HEK293 (cell line): Measurements from ENCODE around the gene NFS1.

Experiments
- CTCF ChIA-PET: fragments of 350-600 bp; formaldehyde crosslinking; extraction: SDS; loops from one replicate; lab custom pipeline; 2021; ENCODE audit warnings: antibody characterized with exemption; lab: Yijun Ruan, JAX
- POLR2A ChIA-PET: fragments of 300-600 bp; formaldehyde crosslinking; extraction: SDS; loops from one replicate; lab custom pipeline; 2020; ENCODE audit warnings: antibody characterized with exemption, inconsistent platforms; lab: Yijun Ruan, JAX
- H3K27ac ChIP-seq: fragments of 200-500 bp; sonication (Bioruptor generic); 2 replicates; pipeline ENCODE4 v1.5.1; 2014; ENCODE audit warnings: low read depth, low read length, control low read depth, inconsistent platforms; ENCODE audit errors: extremely low read depth
- H3K36me3 ChIP-seq, 2 experiments: fragments of 200-500 bp in 1 of 2; sonication (Bioruptor generic) in 1 of 2; 1 replicate in 1 of 2; 2 replicates in 1 of 2; pipeline ENCODE4 v1.5.1; 2014 to 2017; ENCODE audit warnings: inconsistent platforms in 2 of 2, low read length in 2 of 2; ENCODE audit not compliant: control insufficient read depth in 2 of 2, insufficient read depth in 1 of 2
- H3K4me1 ChIP-seq: fragments of 200-500 bp; sonication (Bioruptor generic); 2 replicates; pipeline ENCODE4 v1.5.1; 2014; ENCODE audit warnings: mild to moderate bottlenecking, low read length, inconsistent platforms; ENCODE audit not compliant: control insufficient read depth, insufficient read depth
- H3K4me3 ChIP-seq: 2 replicates; pipeline ENCODE4 v1.5.1; 2011; ENCODE audit warnings: low read depth, mild to moderate bottlenecking, control low read depth, low read length, moderate library complexity
- H3K9me3 ChIP-seq: fragments of 200-500 bp; sonication (Bioruptor generic); 2 replicates; pipeline ENCODE4 v1.5.1; 2014; ENCODE audit warnings: low read depth, low read length, inconsistent platforms; ENCODE audit not compliant: control insufficient read depth, insufficient read depth
- FEZF1 ChIP-seq: fragments of 450-650 bp; formaldehyde crosslinking; IDR thresholded peaks from 2 replicates; pipeline ENCODE4 v1.5.1; 2016; ENCODE audit warnings: missing biosample characterization, missing genetic modification characterization
- MYNN ChIP-seq: fragments of 450-650 bp; formaldehyde crosslinking; IDR thresholded peaks from 2 replicates; pipeline ENCODE4 v1.5.1; 2016; ENCODE audit warnings: missing biosample characterization, missing genetic modification characterization, borderline replicate concordance
- SCRT2 ChIP-seq: fragments of 450-650 bp; formaldehyde crosslinking; IDR thresholded peaks from 2 replicates; pipeline ENCODE4 v1.5.1; 2016; ENCODE audit warnings: missing biosample characterization, missing genetic modification characterization
- TRIM28 ChIP-seq: IDR thresholded peaks from 2 replicates; pipeline ENCODE4 v1.6.1; 2011; ENCODE audit warnings: low read length, control low read depth, borderline replicate concordance
- ZNF175 ChIP-seq: fragments of 450-650 bp; formaldehyde crosslinking; IDR thresholded peaks from 2 replicates; pipeline ENCODE4 v1.5.1; 2016; ENCODE audit warnings: missing biosample characterization, missing genetic modification characterization
- ZNF184 ChIP-seq: fragments of 450-650 bp; IDR thresholded peaks from 2 replicates; pipeline ENCODE4 v1.5.1; 2018; ENCODE audit warnings: missing biosample characterization, mild to moderate bottlenecking, missing genetic modification characterization
- ZNF211 ChIP-seq: fragments of 450-650 bp; formaldehyde crosslinking; IDR thresholded peaks from 2 replicates; pipeline ENCODE4 v1.5.1; 2016; ENCODE audit warnings: low read depth, missing biosample characterization, missing genetic modification characterization
- ZNF341 ChIP-seq: fragments of 450-650 bp; formaldehyde crosslinking; IDR thresholded peaks from 2 replicates; pipeline ENCODE4; 2016; ENCODE audit warnings: low read depth, missing biosample characterization, missing genetic modification characterization
- ZNF366 ChIP-seq: fragments of 450-650 bp; formaldehyde crosslinking; conservative IDR thresholded peaks from 2 replicates; pipeline ENCODE4 v1.5.1; 2016; ENCODE audit warnings: missing biosample characterization, missing genetic modification characterization
- ZNF433 ChIP-seq: fragments of 450-650 bp; formaldehyde crosslinking; IDR thresholded peaks from 2 replicates; pipeline ENCODE4 v1.5.1; 2016; ENCODE audit warnings: missing biosample characterization, missing genetic modification characterization, low read depth
- ZNF571 ChIP-seq: fragments of 450-650 bp; formaldehyde crosslinking; IDR thresholded peaks from 2 replicates; pipeline ENCODE4 v1.5.0; 2017; ENCODE audit warnings: missing biosample characterization, missing genetic modification characterization
- ZNF701 ChIP-seq: fragments of 450-650 bp; formaldehyde crosslinking; IDR thresholded peaks from 2 replicates; pipeline ENCODE4 v1.5.1; 2016; ENCODE audit warnings: missing biosample characterization, missing genetic modification characterization
- ZNF747 ChIP-seq: fragments of 450-650 bp; formaldehyde crosslinking; IDR thresholded peaks from 2 replicates; pipeline ENCODE4 v1.5.1; 2016; ENCODE audit warnings: missing biosample characterization, missing genetic modification characterization
- ZNF792 ChIP-seq: fragments of 450-650 bp; formaldehyde crosslinking; IDR thresholded peaks from 2 replicates; pipeline ENCODE4 v1.5.1; 2016; ENCODE audit warnings: missing biosample characterization, missing genetic modification characterization
- ZNF830 ChIP-seq: fragments of 450-650 bp; IDR thresholded peaks from 2 replicates; pipeline ENCODE4 v1.5.0; 2018; ENCODE audit warnings: missing biosample characterization, missing genetic modification characterization, low read depth, mild to moderate bottlenecking, moderate library complexity
- TF ChIP-seq, protein P1 (sequence below): fragments of 450-650 bp; formaldehyde crosslinking; IDR thresholded peaks from 2 replicates; pipeline ENCODE4 v1.5.1; 2017; ENCODE audit warnings: missing biosample characterization, missing genetic modification characterization
- TF ChIP-seq, protein P2 (sequence below): fragments of 450-650 bp; formaldehyde crosslinking; IDR thresholded peaks from 2 replicates; pipeline ENCODE4 v1.5.1; 2016; ENCODE audit warnings: missing biosample characterization, missing genetic modification characterization
- TF ChIP-seq, protein P3 (sequence below): fragments of 450-650 bp; formaldehyde crosslinking; IDR thresholded peaks from 2 replicates; pipeline ENCODE4 v1.5.1; 2016; ENCODE audit warnings: missing biosample characterization, missing genetic modification characterization
- TF ChIP-seq, protein P4 (sequence below): IDR thresholded peaks from 2 replicates; pipeline ENCODE4 v1.6.1; 2011; ENCODE audit warnings: mild to moderate bottlenecking, low read depth, low read length, borderline replicate concordance
- TF ChIP-seq, protein P5 (sequence below): fragments of 450-650 bp; formaldehyde crosslinking; IDR thresholded peaks from 2 replicates; pipeline ENCODE4 v1.5.1; 2016; ENCODE audit warnings: missing biosample characterization, missing genetic modification characterization

Gene NFS1

DNA sequence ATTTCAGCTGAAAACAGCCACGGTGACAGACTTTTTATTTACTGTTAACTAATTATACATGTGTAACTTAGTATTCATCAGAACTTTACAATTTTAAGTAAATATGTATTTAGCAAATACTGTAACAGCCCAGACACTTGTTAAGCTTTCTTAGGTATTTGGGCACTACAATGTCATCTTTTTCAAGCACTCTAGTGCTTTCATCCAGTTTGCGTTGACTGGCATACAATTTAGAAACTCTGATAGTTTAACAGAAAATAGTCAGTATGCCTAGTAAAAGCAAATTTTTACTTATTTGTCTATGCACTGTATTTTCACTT lies 32.3 kb upstream of the NFS1 start (continued):
- TF ChIP-seq ZNF433 (tag by site-specific recombination) (no peak), ZNF175 (no peak), ZNF792 (tag by site-specific recombination) (no peak), ZNF747 (tag by site-specific recombination) (no peak), ZNF571 (tag by site-specific recombination) (no peak), ZNF701 (tag by site-specific recombination) (no peak), MYNN (tag by site-specific recombination) (no peak), ZNF184 (no peak), ZNF211 (tag by site-specific recombination) (no peak)
- TF ChIP-seq, protein P1, sequence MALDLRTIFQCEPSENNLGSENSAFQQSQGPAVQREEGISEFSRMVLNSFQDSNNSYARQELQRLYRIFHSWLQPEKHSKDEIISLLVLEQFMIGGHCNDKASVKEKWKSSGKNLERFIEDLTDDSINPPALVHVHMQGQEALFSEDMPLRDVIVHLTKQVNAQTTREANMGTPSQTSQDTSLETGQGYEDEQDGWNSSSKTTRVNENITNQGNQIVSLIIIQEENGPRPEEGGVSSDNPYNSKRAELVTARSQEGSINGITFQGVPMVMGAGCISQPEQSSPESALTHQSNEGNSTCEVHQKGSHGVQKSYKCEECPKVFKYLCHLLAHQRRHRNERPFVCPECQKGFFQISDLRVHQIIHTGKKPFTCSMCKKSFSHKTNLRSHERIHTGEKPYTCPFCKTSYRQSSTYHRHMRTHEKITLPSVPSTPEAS = no peak

DNA sequence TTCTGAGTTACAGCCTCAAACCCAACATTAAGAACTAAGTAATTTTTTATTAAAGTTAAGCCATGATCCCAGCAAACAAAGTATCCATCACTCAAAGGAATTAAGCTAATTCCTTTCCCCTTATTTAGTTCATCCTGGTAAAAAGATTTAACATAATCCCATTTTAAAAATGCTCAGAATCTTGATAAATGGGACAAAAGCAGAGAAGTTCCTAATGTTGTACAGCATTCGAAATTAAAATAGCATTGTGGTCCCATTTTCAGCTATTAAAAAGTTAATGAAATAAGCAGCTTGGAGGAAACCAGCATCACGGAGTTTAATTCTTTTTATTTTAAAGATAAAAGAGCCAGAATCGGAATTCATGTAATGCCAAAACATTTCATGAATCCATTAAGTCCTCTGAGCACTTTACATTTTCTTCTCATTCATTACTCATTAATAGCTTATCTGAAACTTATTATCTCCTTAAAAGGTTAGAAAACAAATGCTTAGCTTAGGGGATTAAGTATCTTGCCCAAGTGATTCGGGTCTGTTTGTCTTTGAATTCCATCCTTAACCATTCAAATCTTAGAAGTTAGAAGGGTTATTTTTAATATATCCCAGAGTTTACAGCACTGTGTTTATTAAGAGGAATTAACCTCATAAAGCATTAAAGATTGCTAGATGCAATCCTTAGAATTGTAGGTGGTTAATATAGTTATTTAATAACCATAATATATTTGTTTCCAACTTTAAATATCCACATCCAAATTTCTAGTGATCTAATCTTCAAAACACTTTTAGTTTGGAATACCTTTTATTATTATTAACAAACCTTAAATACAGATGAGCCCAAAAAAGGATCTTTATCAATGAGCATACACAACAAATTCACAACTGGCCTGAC lies 31.7 kb upstream of the NFS1 start:
- Histone ChIP-seq H3K4me1 (no peaks in the 10 kb centered on the region), H3K27ac (no peak overlapping the region), H3K9me3 (no peaks in the 10 kb centered on the region), H3K36me3 (peaks cover 82 to 98% of the 10 kb centered on the region in 2 experiments), H3K4me3 (no peak overlapping the region)
- ChIA-PET POLR2A (interaction anchor here (0.5 to 1.5 kb wide), 3 partner anchors 9 to 114 kb away, joined by 3 to 13 read pairs (median 10); partner anchors contain the start of gene RBM39), CTCF (interaction anchor here (1.1 kb wide), 1 partner anchor 153 kb away, joined by 3 read pairs; no protein-coding TSS in a partner anchor)
- TF ChIP-seq, protein P2, sequence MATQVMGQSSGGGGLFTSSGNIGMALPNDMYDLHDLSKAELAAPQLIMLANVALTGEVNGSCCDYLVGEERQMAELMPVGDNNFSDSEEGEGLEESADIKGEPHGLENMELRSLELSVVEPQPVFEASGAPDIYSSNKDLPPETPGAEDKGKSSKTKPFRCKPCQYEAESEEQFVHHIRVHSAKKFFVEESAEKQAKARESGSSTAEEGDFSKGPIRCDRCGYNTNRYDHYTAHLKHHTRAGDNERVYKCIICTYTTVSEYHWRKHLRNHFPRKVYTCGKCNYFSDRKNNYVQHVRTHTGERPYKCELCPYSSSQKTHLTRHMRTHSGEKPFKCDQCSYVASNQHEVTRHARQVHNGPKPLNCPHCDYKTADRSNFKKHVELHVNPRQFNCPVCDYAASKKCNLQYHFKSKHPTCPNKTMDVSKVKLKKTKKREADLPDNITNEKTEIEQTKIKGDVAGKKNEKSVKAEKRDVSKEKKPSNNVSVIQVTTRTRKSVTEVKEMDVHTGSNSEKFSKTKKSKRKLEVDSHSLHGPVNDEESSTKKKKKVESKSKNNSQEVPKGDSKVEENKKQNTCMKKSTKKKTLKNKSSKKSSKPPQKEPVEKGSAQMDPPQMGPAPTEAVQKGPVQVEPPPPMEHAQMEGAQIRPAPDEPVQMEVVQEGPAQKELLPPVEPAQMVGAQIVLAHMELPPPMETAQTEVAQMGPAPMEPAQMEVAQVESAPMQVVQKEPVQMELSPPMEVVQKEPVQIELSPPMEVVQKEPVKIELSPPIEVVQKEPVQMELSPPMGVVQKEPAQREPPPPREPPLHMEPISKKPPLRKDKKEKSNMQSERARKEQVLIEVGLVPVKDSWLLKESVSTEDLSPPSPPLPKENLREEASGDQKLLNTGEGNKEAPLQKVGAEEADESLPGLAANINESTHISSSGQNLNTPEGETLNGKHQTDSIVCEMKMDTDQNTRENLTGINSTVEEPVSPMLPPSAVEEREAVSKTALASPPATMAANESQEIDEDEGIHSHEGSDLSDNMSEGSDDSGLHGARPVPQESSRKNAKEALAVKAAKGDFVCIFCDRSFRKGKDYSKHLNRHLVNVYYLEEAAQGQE (tag by site-specific recombination) = no peak
- TF ChIP-seq, protein P3, sequence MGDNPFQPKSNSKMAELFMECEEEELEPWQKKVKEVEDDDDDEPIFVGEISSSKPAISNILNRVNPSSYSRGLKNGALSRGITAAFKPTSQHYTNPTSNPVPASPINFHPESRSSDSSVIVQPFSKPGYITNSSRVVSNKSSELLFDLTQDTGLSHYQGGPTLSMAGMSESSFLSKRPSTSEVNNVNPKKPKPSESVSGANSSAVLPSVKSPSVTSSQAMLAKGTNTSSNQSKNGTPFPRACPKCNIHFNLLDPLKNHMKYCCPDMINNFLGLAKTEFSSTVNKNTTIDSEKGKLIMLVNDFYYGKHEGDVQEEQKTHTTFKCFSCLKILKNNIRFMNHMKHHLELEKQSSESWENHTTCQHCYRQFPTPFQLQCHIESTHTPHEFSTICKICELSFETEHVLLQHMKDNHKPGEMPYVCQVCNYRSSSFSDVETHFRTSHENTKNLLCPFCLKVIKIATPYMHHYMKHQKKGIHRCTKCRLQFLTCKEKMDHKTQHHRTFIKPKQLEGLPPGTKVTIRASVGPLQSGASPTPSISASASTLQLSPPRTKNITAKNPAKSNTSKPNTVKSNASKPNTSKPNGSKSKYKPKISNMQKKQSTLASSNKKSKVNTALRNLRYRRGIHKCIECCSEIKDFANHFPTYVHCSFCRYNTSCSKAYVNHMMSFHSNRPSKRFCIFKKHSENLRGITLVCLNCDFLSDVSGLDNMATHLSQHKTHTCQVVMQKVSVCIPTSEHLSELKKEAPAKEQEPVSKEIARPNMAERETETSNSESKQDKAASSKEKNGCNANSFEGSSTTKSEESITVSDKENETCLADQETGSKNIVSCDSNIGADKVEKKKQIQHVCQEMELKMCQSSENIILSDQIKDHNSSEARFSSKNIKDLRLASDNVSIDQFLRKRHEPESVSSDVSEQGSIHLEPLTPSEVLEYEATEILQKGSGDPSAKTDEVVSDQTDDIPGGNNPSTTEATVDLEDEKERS = no peak
- TF ChIP-seq SCRT2 (tag by site-specific recombination) = no peak
- TF ChIP-seq ZNF341 (tag by site-specific recombination) = no peak
- no peak for TF ChIP-seq ZNF830 (tag by site-specific recombination)
- TF ChIP-seq, protein P4, sequence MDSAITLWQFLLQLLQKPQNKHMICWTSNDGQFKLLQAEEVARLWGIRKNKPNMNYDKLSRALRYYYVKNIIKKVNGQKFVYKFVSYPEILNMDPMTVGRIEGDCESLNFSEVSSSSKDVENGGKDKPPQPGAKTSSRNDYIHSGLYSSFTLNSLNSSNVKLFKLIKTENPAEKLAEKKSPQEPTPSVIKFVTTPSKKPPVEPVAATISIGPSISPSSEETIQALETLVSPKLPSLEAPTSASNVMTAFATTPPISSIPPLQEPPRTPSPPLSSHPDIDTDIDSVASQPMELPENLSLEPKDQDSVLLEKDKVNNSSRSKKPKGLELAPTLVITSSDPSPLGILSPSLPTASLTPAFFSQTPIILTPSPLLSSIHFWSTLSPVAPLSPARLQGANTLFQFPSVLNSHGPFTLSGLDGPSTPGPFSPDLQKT = no peak
- TF ChIP-seq ZNF366 (tag by site-specific recombination) = no peak
- TF ChIP-seq, protein P5, sequence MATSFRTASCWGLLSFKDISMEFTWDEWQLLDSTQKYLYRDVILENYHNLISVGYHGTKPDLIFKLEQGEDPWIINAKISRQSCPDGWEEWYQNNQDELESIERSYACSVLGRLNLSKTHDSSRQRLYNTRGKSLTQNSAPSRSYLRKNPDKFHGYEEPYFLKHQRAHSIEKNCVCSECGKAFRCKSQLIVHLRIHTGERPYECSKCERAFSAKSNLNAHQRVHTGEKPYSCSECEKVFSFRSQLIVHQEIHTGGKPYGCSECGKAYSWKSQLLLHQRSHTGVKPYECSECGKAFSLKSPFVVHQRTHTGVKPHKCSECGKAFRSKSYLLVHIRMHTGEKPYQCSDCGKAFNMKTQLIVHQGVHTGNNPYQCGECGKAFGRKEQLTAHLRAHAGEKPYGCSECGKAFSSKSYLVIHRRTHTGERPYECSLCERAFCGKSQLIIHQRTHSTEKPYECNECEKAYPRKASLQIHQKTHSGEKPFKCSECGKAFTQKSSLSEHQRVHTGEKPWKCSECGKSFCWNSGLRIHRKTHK (tag by site-specific recombination) = no peak
- TF ChIP-seq FEZF1 (tag by site-specific recombination) = no peak
- no peak for TF ChIP-seq TRIM28
